Astrocyte (in vitro differentiated cells and primary cell): ENCODE measurements around the gene HIF1AN.

Source experiments
- CTCF ChIP-seq: IDR thresholded peaks from 2 replicates; pipeline ENCODE4 v1.5.1; 2011; ENCODE audit warnings: low read depth, mild to moderate bottlenecking, inconsistent platforms, low read length, moderate library complexity; ENCODE audit not compliant: insufficient read depth
- EZH2 ChIP-seq: IDR thresholded peaks from 2 replicates; pipeline ENCODE4 v1.6.1; 2012; ENCODE audit warnings: mild to moderate bottlenecking, low read length, inconsistent platforms; ENCODE audit not compliant: insufficient read depth

DNA sequence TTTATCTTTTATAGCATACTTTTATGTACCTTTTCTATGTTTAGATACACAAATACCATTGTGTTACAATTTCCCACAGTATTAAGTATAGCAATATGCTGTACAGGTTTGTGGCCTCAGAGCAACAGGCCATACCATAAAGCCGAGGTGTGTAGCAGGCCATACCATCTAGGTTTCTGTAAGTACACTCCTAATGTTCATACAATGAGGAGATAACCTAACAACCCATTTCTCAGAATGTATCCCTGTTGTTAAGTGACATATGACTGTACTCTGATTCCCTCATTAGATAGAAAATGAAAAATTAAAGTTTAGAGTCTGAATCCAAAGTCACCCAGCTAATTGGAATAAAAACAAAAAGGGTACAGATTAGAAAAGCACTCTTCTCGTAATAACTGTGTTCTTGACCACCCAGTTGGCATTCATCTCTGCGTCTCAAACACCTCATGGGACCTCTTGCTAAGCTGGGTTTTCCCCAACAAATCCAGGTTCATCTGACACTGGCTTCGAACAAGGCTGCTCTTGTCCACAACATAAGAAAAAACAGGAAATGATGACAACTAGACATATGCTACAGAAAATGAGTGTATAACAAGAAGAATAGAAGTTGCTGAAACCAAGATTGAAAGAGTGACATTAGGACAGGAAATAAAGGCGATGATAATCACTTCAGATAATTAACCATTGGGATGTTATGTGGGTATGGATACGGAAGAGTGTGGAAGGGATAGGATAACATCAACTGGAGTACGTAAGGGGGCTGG lies 7.4 kb upstream of the HIF1AN start:
- TF ChIP-seq CTCF (no peak), EZH2 (no peak)
